Right cardiac atrium (tissue), 5 donors: ENCODE measurements around the gene CANT1. TPM values are rescaled to one million over a fixed set of nuclear protein-coding genes. Genes with fewer than 3 reads are reported as not detected.

Source experiments
- ATAC-seq, 2 donors: fragments of 200-7000 bp; cut with Tn5 transposase; one replicate each; pipeline versions ENCODE4 v1.8.0 to v1.9.1; 2020; ENCODE audit warnings: moderate library complexity in 2 of 2, mild to moderate bottlenecking in 1 of 2
- DNase-seq, 3 donors: peaks; one replicate each; pipeline ENCODE4 v3.0.0-alpha.2; 2020
- H3K27ac ChIP-seq: one replicate; pipeline ENCODE4 v1.5.1; 2013; ENCODE audit warnings: mild to moderate bottlenecking, low read length, control low read depth, moderate library complexity
- H3K27me3 ChIP-seq: one replicate; pipeline ENCODE4 v1.6.1; 2013; ENCODE audit not compliant: control insufficient read depth, insufficient read depth
- H3K4me1 ChIP-seq: one replicate; pipeline ENCODE4 v1.6.1; 2013; ENCODE audit warnings: low read length; ENCODE audit not compliant: control insufficient read depth, insufficient read depth
- H3K4me3 ChIP-seq: one replicate; pipeline ENCODE4 v1.5.1; 2013; ENCODE audit warnings: low read length, control low read depth
- H3K9me3 ChIP-seq: one replicate; pipeline ENCODE4 v1.6.1; 2013; ENCODE audit warnings: low read length; ENCODE audit not compliant: control insufficient read depth
- WGBS: extraction: QIAGEN DNeasy Blood & Tissue Kit; methylation state at CpG from one replicate; pipeline ENCODE4 v1.1.7; 2013; 5-methylcytosine and 5-hydroxymethylcytosine counted together
- intact Hi-C, 4 donors: fragments of 100-400 bp; cut with DNase I; formaldehyde crosslinking; loops; one replicate each; pipeline versions ENCODE4 v1.11.0 to v1.14.0; 2022 to 2023
- polyA plus RNA-seq: library from polyadenylated mRNA; stranded (reverse); fragments of 200-250 nt; gene quantifications from one replicate; pipeline ENCODE4 v1.2.3, GENCODE V29; 2013
- total RNA-seq, 4 donors: library from RNA; stranded (reverse); fragmentation: NEBNext Ultra II Directional; extraction: Animal tissue kit (Norgen Biotek cat#: 25700); gene quantifications; one replicate each; pipeline ENCODE4 v1.2.1, GENCODE V29; 2021
- donor health status: healthy with polysubstance abuse.
- donor health status: DM: no; HTN: yes; CAD: no.
- donor health status: DM: no; HTN: no; CAD: no.
- donor health status: DM: no; HTN: yes; CAD: no; lungs with severe emphysema.
- donor health status: DM: yes; HTN: yes; CAD: no.

The CANT1 gene
- total and polyA plus RNA-seq, 5 donors: 13.6 to 38.8 (median 32.5) TPM

DNA sequence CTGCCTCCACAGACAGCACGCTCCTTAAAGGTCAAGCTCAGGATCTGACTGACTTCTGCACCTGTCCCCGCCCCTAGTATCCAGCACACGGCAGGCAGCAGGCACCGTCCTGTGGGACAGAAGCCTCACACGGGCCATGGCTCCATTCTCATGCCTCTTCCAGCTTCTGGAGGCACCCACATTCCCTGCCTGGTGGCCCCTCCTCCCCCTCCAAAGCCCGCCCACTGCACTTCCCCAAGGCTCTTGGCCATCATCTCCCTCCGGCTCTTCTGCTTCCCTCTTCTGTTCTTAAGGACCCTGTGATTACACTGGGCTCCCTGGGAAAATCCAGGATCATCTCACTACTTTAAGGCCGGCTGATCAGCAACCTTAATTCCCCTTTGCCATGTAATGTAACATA, 3.5 kb downstream of the CANT1 start:
- H3K27ac ChIP-seq: no peak overlapping the region
- DNase-seq (peak in 2 of 3 donors; percentile 58 to 61), ATAC-seq (no peak)
- intact Hi-C loops: no loop called here
- WGBS: 76% methylated on average over 8 of the region's 8 CpGs
- H3K4me3 ChIP-seq: no peak overlapping the region
- no peaks in the 10 kb centered on the region for H3K27me3 ChIP-seq
- H3K9me3 ChIP-seq: no peaks in the 10 kb centered on the region
- H3K4me1 ChIP-seq: peaks cover 22% of the 10 kb centered on the region

DNA sequence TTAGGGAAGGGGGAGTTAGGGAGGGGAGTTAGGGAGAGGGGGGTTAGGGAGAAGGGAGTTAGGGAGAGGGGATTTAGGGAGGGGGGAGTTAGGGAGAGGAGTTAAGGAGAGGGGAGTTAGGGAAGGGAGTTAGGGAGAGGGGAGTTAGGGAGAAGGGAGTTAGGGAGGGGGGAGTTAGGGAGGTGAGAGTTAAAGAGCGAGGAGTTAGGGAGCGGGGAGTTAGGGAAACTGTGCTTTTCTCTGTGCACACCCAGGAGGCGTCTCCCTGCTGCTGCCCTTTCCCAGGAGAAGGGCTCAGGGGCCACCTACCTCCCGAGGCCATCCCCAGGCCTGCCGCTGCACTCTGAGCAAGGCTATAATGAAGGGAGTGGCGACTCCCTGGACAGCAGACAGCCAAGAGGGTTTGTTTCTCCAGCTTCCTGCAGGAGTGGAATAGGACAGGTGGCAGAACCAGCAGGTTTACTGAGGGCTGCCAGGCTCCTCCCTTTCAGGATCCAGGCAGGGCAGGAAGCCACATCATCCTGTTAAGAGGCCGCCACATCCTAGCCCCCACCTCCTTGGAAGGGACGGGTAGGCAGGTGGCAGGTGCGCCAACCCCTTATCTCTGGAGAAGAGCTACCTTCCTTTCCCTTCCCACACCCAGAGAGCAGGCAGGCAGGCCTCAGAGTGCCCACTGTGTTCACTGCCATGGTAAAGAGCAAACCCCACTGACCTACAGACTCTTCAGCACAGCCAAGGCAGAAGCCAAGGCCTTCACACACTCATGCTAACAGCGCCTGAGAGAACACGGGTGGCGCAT, 4.3 kb downstream of the CANT1 start:
- H3K27ac ChIP-seq: no peak overlapping the region
- WGBS: 83% methylated on average over 12 of the region's 12 CpGs
- no peak overlapping the region for H3K4me3 ChIP-seq
- H3K9me3 ChIP-seq: no peaks in the 10 kb centered on the region
- DNase-seq (peak in 2 of 3 donors; percentile 35 to 36), ATAC-seq (no peak)
- peaks cover 21% of the 10 kb centered on the region for H3K4me1 ChIP-seq
- no peaks in the 10 kb centered on the region for H3K27me3 ChIP-seq
- intact Hi-C loops: no loop called here

DNA sequence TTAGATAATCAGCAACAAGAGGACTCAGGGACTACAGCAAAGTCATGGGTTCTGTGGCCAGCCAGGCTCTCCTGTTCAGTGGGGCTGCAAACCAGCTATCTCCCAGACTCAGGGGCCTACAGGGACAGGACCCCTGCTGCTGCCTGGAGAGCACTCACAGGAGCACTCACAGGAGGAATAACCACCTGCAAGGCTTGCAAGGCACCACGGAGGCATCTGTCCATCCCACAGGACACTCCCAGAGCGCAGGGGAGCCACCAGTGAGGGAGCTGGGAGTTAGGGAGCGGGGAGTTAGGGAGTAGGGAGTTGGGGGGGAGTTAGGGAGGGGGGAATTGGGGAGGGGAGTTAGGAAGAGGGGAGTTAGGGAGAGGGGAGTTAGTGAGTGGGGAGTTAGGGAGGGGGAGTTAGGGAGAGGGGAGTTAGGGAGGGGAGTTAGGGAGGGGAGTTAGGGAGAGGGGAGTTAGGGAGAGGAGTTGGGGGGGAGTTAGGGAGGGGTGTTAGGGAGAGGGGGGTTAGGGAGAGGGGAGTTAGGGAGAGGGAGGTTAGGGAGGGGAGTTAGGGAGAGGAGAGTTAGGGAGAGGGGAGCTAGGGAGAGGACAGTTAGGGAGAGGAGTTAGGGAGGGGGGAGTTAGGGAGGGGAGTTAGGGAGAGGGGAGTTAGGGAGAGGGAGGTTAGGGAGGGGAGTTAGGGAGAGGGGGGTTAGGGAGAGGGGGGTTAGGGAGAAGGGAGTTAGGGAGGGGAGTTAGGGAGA, 5.7 kb downstream of the CANT1 start:
- H3K4me1 ChIP-seq: peaks cover 21% of the 10 kb centered on the region

DNA sequence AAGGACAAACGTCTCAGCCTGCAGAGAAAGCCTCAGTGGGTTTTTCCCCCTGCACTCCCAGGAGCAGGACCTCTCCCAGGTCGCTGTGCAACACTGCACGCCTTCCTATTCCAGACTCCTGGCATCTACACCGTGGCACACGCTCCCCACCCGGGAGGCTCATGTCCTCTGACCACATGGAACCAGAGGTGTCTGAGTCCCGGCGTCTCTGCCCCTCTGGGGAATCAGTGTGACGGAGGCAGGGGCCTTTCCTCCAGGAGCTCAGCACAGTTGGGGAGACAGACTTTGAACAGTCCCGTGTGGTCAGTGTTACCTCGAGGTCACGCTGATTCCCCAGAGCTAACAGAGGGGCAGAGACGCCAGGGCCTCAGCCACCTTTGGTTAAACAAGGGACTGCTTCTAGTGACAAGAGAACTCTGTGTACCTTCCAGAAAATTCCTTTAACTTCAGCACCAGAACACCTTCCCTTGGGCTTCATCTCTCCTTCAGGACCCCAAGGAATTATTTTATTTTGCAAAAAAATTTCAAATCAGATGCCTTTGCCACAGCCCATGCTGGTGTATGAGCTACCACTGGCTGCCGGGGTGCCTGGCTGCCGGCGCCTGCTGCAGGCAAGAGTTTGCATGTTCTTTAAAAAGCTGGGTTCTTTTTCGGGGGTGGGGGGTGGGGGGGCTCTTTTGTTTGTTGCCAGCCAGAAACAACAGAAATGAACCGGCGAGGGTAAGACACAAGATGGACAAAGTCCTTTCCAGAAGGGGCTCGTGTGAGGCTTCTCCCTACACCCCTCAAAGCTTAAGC, 6.6 kb downstream of the CANT1 start:
- DNase-seq (peak in 2 of 3 donors; percentile 39 to 54), ATAC-seq (no peak)
- WGBS: 67% methylated on average over 20 of the region's 20 CpGs
- Histone ChIP-seq H3K27me3 (no peaks in the 10 kb centered on the region), H3K9me3 (no peaks in the 10 kb centered on the region), H3K27ac (no peak overlapping the region), H3K4me1 (peaks cover 17% of the 10 kb centered on the region), H3K4me3 (no peak overlapping the region)
- intact Hi-C loops: no loop called here

More for the DNA sequence above, 5.7 kb downstream of the CANT1 start:
- Histone ChIP-seq H3K4me3 (no peak overlapping the region), H3K27ac (no peak overlapping the region), H3K27me3 (no peaks in the 10 kb centered on the region), H3K9me3 (no peaks in the 10 kb centered on the region)
- intact Hi-C loops: no loop called here
- WGBS: 75% methylated on average over 3 of the region's 3 CpGs
- ATAC-seq: no peak
- DNase-seq: peak in 2 of 3 donors; percentile 19 to 38

DNA sequence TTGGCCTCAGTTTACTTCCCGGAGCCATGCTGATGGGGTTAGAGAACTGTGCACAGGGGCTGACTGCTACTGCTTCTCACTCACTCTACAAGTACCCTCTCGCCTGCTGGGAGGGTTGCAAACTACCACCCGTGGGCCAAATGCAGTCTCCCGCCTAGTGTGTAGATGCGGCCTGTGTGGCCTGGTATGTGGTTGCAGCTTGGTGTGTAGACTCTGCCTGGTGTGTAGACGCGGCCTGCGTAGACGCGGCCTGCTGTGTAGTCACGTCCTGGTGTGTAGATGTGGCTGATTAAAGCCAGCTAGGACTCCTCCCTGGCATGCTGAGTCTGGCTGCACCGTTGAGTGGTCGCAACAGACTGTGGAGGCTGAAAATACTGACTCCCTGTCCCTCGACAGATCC, 7.3 kb downstream of the CANT1 start:
- intact Hi-C loops: no loop called here
- DNase-seq (peak in 2 of 3 donors; percentile 23 to 27), ATAC-seq (no peak)
- Histone ChIP-seq H3K9me3 (no peaks in the 10 kb centered on the region), H3K27me3 (no peaks in the 10 kb centered on the region), H3K4me3 (no peak overlapping the region), H3K27ac (no peak overlapping the region), H3K4me1 (peaks cover 15% of the 10 kb centered on the region)
- 88% methylated on average over 14 of the region's 14 CpGs for WGBS

DNA sequence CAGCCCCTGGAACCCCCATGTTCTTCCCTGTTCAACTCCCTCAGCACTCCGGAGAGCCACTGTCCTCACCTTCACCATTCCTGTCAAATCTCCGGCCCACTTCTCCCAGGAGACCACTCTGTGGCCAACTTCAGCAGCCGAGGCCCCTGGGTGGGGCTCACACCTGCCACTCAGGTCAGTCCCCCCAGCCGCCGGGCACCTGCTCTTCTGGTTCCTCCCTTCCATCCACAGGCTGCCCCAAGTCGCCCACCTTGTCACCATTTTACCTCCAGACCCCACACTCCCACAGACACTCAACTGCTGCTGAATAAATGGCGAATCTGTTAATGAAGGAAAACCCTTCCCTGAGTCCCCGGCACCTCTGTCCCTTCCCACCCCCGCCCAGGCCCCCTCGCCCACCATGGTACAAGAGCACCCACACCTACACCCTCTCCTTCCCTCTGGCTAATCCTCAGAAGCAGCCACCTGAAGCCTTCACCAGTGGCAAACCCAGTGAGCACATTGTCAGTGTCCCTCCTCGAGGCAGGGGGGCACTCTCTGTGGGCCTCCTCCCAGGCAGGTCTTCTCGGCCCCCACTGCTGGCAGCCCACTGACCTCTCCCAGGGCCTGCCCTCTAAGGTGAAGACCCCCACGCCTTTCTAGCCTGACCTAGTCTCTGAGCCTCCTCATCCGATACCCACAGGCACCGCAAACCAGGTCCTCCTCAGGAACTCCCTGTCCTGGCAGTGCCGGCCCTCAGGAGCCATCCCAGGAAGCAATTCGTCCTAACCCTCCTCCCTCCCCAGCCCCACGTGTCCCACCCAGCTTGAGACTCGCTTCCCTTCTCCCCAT, 8.2 kb downstream of the CANT1 start:
- H3K27me3 ChIP-seq: no peaks in the 10 kb centered on the region
- no peak overlapping the region for H3K4me3 ChIP-seq
- intact Hi-C loops: no loop called here
- 83% methylated on average over 19 of the region's 19 CpGs for WGBS
- ATAC-seq: no peak
- no peak overlapping the region for H3K27ac ChIP-seq
- peak; percentile 11 to 64 (median 46) for DNase-seq
- H3K9me3 ChIP-seq: no peaks in the 10 kb centered on the region
- peaks cover 12% of the 10 kb centered on the region for H3K4me1 ChIP-seq

DNA sequence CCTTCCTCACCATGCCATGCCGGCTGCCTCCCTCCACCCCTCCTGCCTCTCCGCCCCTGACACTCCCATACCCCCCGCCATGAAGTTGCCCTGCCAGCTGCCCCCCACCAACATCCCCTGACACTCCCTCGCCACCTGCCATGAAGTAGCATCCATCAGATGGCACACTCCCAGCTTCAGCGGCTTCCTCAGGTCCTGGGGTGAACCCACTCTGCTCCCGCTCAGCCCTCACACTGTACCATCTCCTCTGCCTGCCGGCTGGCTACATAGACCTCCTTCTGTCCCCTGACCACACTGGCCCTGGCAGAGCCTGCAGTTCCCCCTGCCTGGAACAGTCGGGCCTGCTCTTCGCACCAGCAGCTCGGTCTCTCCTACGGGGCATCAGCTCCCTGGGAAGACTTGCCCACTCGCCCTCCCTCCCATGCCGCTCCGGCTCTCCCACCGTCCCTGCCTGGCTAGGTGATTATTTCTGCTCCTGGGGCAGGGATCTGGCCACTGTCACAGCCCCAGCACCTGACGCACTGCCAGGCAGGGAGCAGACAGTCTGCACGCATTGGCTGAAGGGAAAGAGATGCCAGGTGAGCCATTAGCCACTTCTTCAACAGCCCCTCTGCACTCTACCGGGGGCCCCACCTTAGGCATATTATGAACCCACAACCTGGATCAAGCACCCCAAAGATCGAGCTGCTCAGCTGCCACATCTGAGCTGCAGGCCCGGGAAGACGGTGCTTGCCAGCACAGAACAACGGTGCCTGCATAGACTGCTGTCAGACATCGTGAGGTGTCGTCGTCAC, 9.0 kb downstream of the CANT1 start:
- DNase-seq (peak in 2 of 3 donors; percentile 39 to 65), ATAC-seq (no peak)
- intact Hi-C loops: no loop called here
- Histone ChIP-seq H3K27me3 (no peaks in the 10 kb centered on the region), H3K4me3 (no peak overlapping the region), H3K9me3 (no peaks in the 10 kb centered on the region), H3K4me1 (peaks cover 8% of the 10 kb centered on the region), H3K27ac (no peak overlapping the region)
- WGBS: 89% methylated on average over 25 of the region's 25 CpGs

DNA sequence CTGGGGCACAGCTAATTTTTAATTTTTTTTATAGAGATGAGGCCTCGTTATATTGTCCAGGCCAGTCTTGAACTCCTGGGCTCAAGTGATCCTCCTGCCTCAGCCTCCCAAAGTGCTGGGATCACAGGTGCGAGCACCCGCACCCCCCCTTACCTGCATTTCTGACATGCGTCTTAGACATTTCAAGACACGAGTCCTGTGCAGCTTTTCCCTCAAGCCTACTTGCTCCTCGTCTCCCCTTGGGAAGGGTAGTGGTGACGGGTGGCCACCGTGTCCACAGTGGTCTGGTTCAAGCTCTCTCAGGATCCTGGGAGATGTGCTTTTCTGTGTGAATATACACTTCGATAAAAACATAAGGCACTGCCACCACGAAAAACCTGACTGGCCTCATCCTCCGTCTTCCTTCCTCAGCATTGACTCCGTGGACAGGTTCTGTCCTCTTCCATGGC, 9.6 kb downstream of the CANT1 start:
- no peak for DNase-seq

DNA sequence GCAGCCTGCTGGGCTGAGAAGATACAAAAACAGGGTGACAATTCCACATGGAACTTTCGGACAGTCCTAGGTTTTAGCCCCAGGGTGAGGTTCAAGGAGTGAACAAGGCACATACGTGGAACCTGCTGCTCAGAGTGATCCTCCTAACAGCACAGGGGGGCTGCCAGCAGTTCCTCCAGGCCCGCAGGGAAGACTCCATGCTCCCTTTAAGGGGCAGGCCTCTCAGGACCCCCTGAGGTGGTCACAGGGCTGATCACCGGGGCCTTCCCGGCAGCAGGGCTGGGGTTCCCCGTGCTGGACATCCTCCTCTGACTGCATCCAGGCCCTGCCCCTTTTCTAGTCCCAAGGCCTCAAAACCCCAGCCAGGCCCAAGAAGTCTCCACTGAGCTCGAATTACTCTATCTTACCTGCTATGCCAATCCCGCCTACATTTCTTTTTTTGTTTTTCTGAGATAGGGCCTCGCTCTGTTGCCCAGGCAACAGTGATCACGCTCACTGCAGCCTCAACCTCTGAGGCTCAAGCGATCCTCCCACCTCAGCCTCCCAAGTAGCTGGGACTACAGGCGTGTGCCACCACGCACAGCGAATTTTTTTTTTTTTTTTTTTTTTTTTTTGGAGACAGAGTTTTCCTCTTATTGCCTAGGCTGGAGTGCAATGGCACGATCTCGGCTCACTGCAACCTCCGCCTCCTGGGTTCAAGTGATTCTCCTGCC, 10.4 kb downstream of the CANT1 start:
- no peak for ATAC-seq

More for the DNA sequence above, 9.6 kb downstream of the CANT1 start:
- WGBS: 96% methylated on average over 12 of the region's 12 CpGs
- Histone ChIP-seq H3K27me3 (no peaks in the 10 kb centered on the region), H3K4me1 (peaks cover 6% of the 10 kb centered on the region), H3K9me3 (no peaks in the 10 kb centered on the region), H3K27ac (no peak overlapping the region), H3K4me3 (no peak overlapping the region)
- ATAC-seq: no peak
- intact Hi-C loops: loop anchor here in 1 of 4 donors (10.0 kb wide), 1 partner anchor 395 kb away; no protein-coding TSS in a partner anchor

More for the DNA sequence above, 10.4 kb downstream of the CANT1 start:
- peak in 2 of 3 donors; percentile 40 to 62 for DNase-seq
- Histone ChIP-seq H3K27ac (peak overlapping the region; percentile 61), H3K9me3 (no peaks in the 10 kb centered on the region), H3K27me3 (no peaks in the 10 kb centered on the region), H3K4me3 (no peak overlapping the region), H3K4me1 (peaks cover 6% of the 10 kb centered on the region)
- 84% methylated on average over 17 of the region's 17 CpGs for WGBS
- intact Hi-C loops: loop anchor here in 1 of 4 donors (10.0 kb wide), 1 partner anchor 396 kb away; no protein-coding TSS in a partner anchor
